DND-41 (cell line): ENCODE results near the gene SLC35F3.

Source experiments
- CTCF ChIP-seq: IDR thresholded peaks from 2 replicates; pipeline ENCODE4 v1.5.1; 2012; ENCODE audit warnings: borderline replicate concordance, low read length, moderate library complexity, mild to moderate bottlenecking; ENCODE audit not compliant: poor library complexity, severe bottlenecking; ENCODE audit errors: extremely low read depth
- EZH2 ChIP-seq: IDR thresholded peaks from 3 replicates; pipeline ENCODE4 v1.6.1; 2012; ENCODE audit warnings: borderline replicate concordance, low read depth, mild to moderate bottlenecking, moderate library complexity, low read length, inconsistent platforms; ENCODE audit not compliant: severe bottlenecking

- TF ChIP-seq CTCF = no peak
- no peak for TF ChIP-seq EZH2
Measured at GRCh38 chr1:233868461-233868860, 36.0 kb upstream of the SLC35F3 start.
